NCI-H446 treated with DMSO at 0.1 percent for 48 hours (cell line): ENCODE data around the gene DNHD1.

Source experiments
- DNase-seq: peaks from one replicate; lab custom pipeline; 2025; lab: John Stamatoyannopoulos, UW

Gene DNHD1

GRCh38 chr11:6565325-6565724, 68.2 kb downstream of the DNHD1 start:
- no peak for DNase-seq

- DNase-seq = no peak
These were observed 69.1 kb downstream of the DNHD1 start for GRCh38 chr11:6565988-6566703.

DNA sequence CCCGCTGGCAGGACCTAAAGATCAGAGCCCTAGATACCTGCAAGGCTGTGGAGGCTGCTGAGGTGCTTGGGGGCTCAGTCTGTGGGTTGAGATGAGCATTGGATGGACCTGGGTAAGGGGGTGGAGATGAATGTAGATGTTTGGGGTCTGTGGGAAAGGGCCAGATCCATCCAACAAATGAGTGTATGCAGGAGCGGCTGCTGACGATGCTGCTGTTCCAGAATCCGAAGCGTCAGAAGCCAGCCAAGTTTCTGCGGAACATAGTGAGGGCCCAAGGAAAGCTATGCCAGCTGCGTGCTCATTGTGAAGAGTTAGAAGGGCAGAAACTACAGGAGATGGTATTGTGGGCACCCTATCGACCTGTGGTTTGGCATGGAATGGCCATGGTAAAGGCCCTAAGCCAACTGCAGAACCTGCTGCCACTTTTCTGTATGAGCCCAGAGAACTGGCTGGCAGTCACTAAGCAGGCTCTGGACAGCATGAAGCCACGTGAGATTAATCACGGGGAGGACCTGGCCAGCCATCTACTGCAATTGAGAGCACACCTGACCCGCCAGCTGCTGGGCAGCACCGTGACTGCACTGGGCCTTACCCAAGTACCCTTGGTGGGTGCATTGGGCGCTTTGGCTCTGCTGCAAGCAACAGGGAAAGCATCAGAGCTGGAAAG, 69.8 kb downstream of the DNHD1 start:
- no peak for DNase-seq

DNA sequence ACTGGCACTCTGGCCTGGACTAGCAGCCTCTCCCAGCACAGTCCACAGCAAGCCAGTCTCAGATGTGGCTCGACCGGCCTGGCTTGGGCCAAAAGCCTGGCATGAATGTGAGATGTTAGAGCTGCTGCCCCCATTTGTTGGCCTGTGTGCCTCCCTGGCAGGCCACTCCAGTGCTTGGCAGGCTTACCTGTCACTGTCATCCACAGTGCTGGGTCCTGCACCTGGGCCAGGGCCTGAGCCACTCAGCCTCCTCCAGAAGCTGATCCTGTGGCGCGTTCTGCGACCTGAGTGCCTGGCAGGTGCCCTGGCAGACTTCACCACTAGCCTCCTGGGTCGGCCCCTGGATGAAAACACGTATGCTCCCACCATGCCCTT, 70.3 kb downstream of the DNHD1 start:
- no peak for DNase-seq

GRCh38 chr11:6568191-6568918, 71.3 kb downstream of the DNHD1 start:
- DNase-seq = peak; percentile 75

DNA sequence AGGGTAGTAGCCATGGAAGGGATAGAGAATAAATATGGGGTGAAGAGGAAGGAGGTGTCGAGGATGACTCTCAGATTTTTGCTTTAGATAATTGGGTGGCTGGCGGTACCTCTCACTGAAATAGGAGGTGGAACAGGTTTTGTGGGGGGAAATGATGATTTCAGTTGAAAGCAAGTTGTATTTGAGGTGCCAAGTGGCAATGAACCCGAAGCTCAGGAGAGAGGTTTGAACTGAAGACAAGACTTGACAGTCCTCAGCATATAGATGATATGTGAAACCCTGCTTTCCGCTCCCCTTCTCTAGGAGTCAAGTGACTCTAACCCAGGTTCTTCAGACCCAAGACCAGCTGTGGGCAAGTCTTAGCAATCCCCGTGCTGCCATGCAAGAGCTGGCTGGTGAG, 72.6 kb downstream of the DNHD1 start:
- no peak for DNase-seq

GRCh38 chr11:6570691-6571427, 73.8 kb downstream of the DNHD1 start:
- DNase-seq = no peak

DNA sequence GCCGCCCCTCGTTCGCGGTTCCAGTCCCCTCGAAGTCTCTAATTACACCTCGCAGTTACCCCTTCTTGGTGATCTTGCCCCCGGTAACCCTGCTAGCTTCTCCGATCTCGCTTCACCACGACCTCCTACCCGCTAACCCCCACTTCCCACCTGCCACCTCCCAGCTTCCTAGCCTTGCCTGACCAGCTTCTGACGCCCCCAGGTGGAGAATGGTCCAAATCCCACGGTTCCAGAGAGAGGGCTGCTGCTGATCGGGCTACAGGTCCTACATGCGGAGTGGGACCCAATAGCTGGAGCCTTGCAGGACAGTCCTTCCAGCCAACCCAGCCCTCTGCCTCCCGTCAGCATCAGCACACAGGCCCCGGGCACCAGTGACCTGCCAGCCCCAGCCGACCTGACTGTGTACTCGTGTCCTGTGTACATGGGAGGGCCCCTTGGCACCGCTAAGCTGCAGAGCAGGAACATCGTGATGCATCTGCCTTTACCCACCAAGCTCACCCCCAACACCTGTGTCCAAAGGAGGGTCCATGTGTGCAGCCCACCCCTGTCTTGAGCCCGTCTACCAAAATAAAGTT, 74.4 kb downstream of the DNHD1 start:
- no peak for DNase-seq

DNA sequence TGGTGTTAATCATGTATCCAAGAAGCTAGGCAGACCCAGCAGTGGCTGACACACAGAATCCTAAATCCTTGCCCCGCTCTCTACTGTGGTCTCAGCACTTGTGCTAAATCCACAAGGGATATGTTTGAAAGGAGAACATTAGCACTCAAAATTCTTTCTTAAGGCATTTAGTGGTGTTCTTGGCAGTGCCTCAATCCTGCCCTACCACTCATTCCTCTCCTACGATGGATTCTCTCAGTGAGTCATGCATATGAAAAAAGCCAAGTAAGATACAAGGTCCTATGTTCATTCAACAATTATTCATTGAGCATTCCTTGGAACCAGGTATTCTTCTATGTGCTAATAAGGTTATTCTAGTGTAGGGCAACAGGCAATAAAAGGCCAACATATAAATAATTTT, 75.1 kb downstream of the DNHD1 start:
- no peak for DNase-seq

DNA sequence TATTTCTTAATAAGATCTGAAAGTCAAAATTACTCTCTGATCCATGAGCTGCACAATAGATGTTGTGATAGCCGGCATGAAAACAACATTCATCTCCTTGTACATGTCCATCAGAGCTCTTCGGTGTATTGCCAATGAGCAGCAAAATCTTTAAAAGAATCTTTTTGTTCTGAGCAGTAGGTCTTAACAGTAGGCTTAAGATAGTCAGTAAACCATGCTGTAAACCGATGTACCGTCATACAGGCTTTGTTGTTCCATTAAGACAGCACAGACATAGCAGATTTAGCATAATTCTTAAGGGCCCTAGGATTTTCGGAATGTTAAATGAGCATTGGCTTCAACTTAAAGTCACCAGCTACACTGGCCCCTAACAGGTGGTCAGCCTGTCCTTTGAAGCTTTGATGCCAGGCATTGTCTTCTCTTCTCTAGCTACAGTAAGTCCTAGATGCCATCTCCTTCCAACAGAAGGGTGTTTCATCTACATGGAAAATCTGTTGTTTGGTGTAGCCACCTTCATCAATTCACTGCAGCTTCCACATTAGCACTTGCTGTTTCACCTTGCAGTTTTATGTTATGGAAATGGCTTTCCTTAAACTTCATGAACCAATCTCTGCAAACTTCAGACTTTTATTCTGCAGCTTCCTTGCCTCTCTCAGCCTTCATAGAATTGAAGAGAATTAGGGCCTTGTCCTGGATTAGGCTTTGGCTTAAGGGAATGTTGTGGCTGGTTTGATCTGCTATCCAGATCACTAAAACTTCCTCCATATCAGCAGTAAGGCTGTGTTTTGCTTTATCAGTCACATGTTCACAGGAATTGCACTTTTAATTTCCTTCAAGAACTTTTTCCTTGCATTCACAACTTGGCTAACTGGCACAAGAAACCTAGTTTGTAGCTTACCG, 78.0 kb downstream of the DNHD1 start:
- DNase-seq = no peak

GRCh38 chr11:6576471-6577373, 79.6 kb downstream of the DNHD1 start:
- DNase-seq = peak; percentile 84

GRCh38 chr11:6578134-6578533, 81.1 kb downstream of the DNHD1 start:
- DNase-seq = no peak

GRCh38 chr11:6579681-6580080, 82.6 kb downstream of the DNHD1 start:
- no peak for DNase-seq

- no peak for DNase-seq
These were observed 86.5 kb downstream of the DNHD1 start for GRCh38 chr11:6583584-6583983.

DNA sequence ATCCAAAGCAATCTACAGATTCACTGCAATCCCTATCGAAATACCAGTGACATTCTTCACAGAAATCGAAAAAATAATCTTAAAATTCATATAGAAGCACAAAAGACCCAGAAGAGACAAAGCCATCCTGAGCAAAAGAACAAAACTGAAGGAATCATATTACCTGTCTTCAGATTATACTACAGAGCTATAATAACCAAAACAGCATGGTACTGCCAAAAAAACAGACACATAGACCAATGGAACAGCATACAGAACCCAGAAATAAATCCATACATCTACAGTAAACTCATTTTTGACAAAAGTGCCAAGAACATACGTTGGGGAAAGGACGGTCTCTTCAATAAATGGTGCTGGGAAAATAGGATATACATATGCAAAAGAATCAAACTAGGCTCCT, 87.4 kb downstream of the DNHD1 start:
- no peak for DNase-seq

- DNase-seq = no peak
These were observed 89.6 kb downstream of the DNHD1 start for GRCh38 chr11:6586434-6587359.

DNA sequence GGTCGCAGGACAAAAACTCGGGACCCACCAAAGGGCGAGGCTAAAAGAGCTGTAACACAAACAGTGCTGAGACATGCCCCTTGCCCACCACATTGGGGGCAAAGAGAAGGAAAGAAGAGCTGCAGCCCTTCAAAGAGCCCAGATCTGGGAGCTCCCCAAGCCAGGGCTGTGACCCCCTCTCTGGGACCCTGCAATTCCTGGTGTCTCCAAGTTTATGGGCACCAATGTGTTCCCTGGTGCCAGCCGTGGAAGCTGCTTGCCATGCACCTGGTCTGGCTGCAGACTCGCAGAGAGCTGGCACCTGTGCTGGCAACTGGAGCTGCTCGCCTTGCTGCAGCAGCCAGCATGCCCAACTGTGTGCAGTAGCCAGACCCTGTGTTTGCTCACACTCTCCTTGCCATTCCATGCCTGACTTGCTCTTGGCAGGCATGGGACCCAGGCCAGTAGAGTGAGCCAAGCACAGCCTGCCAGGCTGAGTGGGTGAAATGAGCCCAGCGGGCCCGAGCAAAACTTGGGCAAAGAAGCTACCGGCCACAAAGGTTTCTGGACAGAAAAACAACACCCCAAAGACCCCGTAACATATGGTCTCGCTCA, 90.4 kb downstream of the DNHD1 start:
- DNase-seq = peak; percentile 66

DNA sequence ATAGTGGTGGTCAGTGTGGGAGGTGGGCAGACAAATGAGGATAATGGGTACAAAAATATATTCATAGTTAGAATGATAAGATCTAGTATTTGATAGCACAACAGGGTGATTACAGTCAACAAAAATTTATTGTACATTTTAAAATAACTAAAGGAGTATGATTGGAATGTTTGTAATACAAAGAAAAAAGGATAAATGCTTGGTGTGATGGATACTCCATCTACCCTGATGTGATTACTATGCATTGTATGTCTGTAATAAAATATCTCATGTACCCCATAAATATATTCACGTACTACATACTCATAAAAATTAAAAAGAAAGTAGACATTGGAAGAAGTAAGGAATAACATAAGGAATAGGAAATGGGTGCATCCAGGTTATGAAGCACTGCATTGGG, 90.9 kb downstream of the DNHD1 start:
- DNase-seq = no peak
